Stimulated activated CD8-positive, alpha-beta memory T cell treated with anti-CD3 and anti-CD28 coated beads, Interleukin-4, amount 100 ng/mL, for 1 hour (primary cell): ENCODE measurements around the gene ROR1.
"Not testable (repeated sequence)": the region's sequence is repeated elsewhere in the genome, so short reads cannot be mapped to it uniquely, and the experiment has no call there.

ENCODE experiments used
- DNase-seq, 2 donors: peaks; one replicate each; pipeline ENCODE4 v3.0.0-alpha.2; 2020; ENCODE audit warnings: low read depth in 2 of 2, low spot score in 1 of 2

ROR1 gene

DNA sequence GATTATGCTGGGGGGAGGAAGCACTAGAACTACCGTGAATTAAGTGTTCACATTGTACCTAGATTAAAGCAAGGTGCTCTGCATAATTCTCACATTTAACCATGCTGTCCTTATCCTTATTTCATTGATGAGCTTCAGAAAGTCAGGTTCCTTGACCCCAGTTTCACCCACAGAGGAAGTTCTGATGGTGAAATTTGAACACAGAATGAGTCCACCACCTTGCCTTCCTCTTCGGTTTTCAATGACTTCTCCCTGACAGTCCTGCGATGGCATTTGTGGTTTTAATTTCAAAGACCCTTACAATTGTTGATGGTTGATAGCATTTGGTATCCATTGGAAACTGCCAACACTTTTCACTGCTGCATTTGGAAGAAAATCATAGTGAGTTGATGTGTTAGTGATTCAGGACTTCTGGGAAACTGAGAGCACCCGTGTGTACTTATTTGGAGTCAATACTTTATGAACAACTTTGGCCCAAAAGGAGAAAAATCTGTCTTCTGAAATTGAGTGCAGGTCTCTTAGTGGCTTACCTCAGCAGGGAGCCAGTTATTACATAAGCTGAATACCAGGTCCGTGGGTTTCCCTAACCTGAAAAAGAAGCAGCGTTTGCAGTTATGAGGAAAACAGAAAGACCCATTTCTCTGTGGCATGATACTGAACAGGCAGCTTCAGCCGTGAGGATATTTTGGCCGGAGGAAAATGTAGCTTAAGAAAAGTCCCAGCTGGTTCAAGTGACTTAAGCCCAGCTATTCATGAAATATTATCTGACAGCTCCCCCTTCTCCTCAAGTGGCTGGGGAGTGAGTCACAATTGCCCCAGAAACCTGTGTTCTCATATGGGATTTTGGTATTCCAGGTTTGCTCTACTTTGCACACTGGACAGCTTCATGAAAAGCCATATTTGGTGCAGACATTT lies 47.5 kb downstream of the ROR1 start:
- no peak for DNase-seq

DNA sequence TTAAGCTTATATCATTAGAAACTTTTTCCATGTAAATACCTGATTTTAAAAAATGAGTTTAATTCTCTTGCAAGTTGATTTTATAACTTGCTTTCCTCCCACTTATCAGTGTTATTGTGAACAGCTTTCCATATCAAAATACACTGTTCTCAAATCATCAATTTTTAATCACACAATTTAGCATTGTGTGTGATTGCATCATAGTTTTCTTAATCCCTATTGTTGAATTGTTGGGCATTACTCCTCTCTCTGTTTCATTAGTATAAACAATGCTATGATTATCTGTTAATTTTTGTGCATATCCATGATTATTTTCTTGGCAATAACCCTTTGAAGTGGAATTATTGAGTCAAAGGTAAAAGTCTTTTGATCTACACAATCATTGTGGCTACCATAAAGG lies 48.7 kb downstream of the ROR1 start:
- no peak for DNase-seq

DNA sequence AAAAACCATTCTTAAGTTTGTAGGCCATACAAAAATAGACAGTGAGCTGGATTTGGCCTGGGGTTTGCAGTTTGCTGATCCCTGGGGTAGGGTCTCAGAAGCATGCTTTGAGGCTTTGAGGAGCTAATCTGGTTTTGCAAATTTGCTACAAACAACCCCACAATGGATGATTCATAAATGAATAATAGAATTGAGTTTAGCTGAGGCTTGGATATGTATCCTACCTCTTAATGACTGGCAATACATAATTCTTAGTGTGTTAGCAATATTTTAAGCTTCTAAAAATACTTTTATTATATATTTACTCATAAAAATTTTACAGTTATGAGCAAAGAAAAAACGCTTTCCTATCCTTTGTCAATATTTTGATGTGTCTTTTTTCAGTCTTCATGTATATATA lies 50.6 kb downstream of the ROR1 start:
- no peak for DNase-seq

DNA sequence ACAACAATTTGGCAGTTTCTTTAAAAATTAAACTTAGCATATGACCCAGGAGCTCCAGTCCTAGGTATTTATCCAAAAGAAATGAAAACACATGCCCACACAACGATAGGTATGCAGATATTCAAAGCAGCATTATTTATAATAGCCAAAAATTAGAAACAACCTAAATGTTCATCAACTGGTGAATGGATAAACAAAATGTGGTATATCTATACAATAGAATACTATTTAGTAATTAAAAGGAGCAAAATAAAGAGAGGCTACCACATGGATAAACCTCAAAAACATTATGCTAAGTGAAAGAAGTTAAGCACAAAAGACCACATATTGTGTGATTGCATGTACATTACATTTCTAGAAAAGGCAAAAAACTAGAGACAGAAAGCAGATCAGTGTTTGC lies 51.3 kb downstream of the ROR1 start:
- DNase-seq = no peak

DNA sequence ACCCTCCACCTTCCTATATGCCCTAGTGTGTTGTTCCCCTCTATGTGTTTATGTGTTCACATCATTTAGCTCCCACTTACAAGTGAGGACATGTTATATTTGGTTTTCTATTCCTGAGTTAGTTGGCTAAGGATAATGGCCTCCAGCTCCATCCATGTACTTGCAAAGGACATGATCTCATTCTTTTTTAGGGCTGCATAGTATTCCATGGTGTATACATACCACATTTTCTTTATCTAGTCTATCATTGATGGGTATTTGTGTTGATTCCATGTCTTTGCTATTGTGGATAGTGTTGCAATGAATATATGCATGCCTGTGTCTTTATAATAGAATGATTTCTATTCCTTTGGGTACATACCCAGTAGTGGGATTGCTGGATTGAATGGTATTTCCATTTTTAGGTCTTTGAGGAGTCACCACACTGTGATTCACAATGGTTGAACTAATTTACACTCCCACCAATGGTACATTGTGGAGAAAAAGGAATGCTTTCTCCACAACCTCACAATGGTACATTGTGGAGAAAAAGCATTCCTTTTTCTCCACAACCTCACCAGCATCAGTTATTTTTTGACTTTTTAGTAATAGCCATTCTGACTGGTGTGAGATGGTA lies 52.5 kb downstream of the ROR1 start:
- DNase-seq = not testable (repeated sequence)

DNA sequence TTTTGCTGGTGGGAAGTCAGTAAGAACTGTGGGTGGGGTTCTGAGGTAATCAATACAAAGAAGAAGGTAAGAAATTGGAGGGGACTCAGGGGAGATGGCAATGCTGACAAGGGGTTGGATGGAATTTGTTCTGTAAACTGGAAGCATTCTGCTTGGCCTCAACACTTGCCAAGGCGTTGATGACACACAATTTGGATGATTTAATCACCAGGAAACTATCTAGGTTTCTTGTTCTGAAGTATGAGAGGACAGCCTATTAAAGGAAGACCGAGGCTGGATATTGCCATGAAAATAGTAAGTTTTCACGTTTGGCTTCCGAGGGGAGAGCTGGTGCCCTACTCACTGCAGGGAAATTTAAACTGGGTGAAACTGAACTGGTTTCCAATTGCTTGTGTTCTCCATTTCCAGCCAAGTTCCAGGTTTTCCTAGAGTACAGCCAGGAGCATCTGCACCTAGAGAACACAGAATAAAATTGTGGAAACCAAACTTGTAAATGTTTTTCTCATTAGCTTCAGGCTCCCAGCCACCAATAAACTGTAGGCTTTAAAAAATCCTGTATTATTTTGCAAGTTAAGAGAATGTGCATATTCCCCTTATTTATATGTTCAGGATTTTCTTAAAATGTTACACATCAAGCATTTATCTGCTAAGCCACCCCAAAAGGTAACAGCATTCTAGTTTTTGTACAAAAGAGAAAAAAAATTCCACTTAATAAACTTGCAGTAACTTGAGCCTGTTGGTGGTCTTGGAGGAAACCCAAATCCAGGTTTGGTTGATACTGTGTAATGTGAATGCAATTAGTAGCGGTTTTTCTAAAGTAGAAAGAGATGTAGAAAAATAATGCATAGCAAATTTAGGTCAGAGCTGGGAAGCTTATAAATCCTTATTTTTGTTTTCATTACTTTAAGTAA lies 53.8 kb downstream of the ROR1 start:
- DNase-seq = no peak

DNA sequence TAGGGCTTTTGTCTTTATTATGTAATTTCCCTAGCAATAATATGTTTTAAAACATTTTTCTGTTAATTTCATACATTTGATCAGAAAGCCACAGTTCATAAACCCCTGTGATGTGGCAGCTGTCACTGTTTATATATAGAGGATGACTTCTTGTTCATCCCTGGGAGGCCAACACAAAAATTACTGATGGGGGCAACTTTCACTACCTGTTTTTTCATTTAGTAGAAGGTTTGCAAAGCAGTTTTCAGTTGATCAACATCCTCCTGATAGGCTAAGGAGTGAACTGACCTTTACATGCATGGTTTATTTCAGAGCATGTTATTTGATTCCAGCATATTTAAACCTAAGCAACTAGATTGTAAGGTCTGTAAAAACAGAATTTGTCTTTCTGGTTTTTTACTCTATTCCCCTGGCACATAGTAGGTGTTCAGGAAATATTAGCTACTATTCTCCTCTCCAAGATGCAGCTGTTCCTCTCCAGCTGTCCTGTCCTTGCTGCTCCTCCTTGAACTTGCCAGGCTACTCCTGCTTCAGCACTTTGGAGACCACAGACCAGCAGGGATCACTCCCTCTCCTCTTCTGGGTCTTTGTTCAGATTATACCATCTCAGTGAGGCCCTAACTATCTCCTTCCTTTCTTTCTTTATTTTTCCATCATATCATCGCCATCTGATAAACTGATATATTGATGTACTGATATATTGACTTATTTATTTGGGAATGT lies 54.7 kb downstream of the ROR1 start:
- DNase-seq = no peak

DNA sequence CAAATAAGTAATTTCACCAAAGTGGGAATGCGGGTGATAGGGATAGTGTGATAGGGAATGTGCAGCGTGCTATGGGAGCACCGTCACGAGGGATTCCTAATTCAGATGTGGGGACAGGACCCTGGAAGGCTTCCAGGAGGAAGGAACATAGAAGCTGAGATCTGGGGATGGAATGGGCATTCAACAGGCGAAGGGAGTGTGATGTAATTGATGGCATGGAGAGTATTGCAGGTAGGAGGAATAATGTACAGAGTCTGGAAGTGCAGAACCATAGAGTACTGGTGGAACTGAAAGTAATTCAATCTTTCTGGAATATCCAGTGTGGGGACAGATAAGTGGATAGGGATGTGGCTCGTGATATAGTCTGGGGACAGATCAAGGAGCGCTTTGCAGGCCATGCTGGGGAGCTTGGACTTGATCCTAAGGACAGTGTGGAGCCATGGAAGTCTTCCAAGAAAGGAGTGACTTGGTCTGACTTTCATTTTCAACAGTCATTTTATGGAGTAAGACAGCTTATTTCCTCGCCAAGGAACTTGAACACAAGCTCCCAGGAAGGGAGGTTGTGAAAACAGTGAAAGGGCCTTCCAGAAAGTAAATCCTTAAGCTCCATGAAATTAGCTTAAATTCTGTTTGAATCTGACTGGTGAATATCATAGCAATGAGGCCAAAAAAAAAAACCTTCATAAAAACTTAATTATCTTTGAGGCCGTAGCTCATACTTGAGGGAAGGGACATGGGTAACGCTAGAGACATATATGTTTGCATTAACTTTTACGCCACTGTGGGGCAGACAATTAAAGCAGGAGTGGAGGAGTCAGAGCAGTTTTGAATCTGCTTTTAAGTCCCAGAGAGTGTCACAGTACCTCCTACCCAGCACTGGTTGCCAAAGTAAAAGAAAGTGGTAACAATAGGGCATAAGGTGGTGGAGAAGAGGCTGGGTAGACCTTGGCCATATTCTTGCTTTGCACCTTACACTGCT lies 55.8 kb downstream of the ROR1 start:
- no peak for DNase-seq

DNA sequence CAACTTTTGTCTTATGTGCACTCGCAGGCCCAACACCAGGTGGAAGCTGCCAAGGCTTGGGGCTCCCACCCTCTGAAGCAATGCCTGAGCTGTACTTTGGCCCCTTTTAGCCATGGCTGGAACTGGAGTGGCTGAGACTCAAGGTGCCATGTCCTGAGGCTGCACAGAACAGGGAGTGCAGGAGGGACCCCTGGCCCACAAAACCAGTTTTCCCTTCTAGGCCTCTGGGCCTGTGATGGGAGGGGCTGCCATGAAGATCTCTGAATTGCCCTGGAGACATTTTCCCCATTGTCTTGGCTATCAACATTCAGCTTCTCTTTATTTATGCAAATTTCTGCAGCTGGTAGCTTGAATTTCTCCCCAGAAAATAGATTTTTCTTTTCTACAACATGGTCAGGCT lies 57.6 kb downstream of the ROR1 start:
- no peak for DNase-seq

DNA sequence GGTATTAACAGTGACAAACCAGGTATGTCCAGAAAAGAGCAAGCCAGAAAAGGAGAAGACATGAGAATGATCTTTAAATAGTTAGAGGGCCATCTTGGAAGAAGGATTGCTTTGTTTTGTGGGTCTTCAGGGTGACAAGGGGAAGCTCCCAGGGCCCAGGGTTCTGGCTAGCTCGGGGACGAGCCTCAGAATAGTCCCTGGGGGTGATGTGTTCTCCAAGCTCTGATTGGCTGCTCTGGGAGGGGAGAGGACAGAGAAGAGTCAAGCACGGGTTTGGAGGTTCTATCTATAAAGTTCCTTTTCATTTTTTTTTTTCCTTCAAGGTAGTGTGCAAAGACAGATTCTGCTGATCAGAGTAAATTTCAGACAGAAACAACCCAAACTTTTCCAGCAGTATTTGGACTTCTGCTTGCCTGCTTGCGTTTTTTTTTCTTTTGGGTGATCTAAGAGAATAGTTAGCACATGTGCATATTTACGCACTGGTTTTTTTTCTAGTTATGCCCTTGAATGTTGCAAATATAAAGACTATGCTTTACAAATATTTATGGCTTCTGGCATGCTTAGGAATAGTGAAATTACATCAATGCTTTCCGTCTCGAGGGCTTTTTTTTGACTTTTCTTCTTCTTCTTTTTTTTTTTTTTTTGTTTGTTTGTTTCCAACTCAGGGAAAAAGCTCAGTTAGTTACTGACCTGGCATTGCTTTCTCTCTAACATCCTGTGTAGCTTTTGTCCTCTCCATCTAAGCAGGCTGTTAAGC lies 59.7 kb downstream of the ROR1 start:
- DNase-seq = no peak

DNA sequence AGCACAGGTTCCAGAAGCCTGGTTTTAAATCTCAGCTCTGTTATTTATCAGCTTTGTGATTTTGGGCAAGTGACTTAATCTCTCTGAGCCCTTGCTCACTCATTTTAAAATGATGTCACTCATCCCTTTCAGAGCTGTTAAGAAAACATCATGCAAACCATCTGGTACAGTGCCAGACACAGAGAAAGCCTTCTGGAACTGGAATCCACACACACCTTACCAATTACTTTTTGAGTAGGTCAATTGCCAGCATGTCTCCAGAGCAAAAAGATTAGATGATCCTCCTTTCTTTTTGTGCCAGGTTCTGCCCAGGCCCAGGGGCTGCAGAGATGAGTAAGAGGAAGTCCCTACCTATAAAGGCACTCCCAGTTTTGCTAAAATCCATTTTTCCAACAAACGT lies 61.3 kb downstream of the ROR1 start:
- DNase-seq = no peak

DNA sequence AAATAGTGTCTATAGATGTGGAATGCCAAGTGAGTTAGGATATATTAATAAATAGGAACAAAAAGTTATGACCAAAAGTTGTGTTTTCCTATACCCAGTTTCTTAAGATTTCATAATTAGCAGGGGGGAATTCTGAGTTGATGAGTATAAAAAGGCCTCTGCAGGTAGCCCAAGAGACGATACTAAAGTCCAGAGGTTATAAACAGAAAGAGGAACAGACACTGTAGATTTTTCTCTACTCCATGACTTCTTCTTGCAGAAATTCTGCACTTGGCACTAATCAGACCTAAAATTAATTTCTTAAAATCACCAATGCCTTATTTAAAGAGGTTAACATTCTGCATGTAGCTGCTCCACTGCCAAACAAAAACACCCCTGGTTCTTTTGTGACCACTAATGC lies 62.6 kb downstream of the ROR1 start:
- no peak for DNase-seq

DNA sequence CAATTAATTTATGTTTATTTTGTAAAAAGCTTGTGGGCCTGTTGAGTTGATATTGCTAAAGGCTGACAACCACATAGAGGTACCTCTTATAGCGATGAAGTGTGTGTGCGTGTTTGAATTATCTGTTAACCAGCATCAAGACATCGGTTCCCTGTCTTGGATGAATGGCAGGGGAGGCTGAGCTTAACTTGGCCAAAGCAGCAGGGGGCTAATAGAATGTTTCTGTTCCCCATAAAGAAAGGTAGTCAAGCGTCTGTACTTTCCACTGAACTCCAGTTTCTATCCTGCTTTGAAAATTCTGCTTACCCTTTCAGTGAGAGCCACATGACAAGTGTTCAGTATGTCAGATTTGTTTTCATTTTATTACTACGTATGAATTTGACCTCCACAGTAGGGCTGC lies 63.0 kb downstream of the ROR1 start:
- no peak for DNase-seq

DNA sequence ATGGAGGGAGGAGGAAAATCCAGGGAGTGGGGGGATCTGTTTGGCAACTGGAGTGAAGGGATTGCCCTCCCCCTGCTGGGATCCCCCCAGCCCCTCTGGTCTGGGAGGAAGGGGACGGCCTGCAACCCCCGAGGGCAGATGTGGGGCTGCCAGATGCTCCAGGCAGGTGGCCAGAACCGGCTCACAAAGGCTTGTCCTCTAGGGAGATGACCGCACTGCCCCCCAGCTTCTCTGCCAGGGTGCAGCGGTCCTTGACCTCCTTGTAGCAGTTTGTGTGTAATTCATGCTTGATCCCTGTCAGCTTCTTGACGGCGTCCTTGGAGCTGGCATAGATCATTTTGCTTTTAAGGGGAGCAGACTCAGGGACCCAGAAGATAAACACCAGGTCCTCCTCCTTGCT lies 69.2 kb downstream of the ROR1 start:
- no peak for DNase-seq

DNA sequence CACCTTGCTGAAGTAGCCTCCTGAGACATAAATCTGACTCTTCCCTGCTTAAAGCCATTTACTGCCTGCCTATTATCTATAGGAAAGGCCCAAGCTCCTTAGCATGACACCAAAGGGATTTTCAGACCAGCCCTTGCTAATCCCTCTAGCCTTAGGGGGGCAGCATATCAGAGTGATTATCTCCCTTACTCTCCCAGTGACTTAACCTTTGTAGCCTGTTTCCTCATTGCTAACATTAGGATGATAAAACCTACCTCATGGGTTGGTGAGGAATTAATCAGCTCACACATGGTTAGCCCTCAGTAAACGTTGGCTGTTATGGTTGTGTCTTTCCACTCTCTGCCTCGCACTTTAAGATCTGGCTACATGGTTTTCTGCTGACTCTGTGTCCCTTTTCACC lies 70.1 kb downstream of the ROR1 start:
- DNase-seq = no peak

DNA sequence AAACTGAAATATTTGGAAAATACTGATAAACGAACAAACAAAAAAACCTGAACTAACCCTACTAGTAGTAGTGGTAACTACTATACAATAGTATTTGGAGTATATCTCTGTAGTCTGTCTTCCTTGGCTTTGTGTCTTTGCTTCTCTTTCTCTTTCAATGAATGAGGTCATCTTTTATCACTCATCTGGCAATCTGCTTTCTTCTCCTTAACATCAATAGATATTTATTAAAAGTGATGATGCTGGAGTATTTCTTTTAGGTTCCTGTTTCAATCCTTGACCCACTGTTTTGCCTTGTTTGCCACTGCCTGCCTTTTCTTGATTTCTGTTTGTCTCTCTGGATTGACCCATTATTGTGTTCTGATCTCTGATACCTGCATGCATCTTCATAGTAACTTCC lies 71.5 kb downstream of the ROR1 start:
- no peak for DNase-seq

DNA sequence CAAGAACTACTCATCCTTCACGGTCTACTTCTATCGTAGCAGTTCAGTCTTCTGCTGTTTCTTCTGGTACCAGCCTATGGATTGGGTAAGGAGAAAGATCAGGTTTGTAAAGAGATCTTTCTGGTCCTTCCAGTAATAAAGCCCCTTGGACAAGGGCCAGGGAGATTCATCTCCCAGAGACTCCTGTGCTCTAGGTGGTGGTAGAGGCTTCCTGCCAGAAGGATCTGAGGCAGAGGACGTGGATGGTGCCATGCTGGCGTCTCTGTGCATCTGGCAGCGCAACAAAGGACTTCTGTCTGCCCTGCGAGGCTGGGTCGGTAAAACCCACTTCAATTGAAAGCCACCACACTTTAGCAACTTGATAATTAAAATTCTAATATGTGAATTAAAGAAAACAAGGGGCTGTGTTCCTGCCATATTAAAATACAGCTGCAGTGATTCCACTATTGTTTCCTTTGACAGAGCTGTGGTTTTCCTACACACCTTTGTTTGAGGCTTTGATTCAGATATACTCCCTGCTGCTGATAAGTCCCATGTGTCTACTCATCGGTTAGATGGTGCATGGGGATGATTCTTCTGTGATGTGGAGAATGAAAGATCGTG lies 73.6 kb downstream of the ROR1 start:
- DNase-seq = no peak

DNA sequence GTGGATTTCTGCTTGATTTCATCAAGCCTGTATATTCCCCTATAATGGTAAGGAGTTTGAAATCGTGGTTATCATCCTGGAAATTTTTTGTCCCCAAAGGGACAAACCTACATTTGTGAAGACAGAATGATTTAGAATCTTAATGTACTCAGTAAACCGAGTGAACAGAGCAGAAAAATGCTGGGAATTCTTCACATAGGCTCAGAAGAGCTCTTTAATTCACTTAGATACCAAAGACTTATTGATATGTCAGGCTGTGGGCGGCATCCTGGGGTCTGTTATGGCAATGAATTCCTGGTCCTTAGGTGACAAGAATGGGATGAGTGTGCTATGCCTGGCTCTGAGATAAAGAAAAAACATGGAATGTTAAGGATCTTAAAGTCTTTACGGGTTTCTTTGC lies 74.9 kb downstream of the ROR1 start:
- DNase-seq = no peak

DNA sequence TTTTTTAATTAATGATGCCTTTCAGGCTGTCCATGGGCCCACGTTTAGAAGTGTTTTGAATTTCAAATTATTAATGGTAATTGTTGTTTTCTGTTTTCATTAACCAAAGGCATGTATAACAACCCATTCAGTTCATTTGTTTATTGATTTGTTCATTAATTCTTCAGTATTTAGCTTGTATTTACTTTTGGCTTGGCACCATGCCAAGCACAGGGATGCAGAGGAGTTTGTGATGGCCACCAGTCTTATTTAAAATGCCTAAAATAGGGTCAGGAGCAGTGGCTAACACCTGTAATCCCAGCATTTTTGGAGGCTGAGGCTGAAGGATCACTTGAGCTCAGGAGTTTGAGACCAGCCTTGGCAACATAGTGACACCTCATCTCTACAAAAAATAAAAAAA lies 75.3 kb downstream of the ROR1 start:
- DNase-seq = no peak
